Uterus (tissue), 2 donors: ENCODE data around the gene IGLON5.

Experiments used
- CTCF ChIP-seq, 4 experiments: fragments of 200-600 bp in 2 of 4; fragments of 450-650 bp in 2 of 4; sonication (generic) in 2 of 4; IDR thresholded peaks; one replicate each; pipeline ENCODE4 v1.5.1; 2016 to 2019; ENCODE audit warnings: antibody characterized with exemption in 4 of 4, mild to moderate bottlenecking in 2 of 4, moderate library complexity in 1 of 4
- POLR2A ChIP-seq, 2 donors: fragments of 450-650 bp; IDR thresholded peaks; one replicate each; pipeline ENCODE4 v1.6.1; 2016; ENCODE audit warnings: antibody characterized with exemption in 2 of 2, mild to moderate bottlenecking in 1 of 2, moderate library complexity in 1 of 2

GRCh38 chr19:51338563-51339312 lies 27.3 kb downstream of the IGLON5 start:
- TF ChIP-seq CTCF (IDR thresholded peaks at IDR 0.05) (peak; percentile 82 to 92 (median 88)), POLR2A (IDR thresholded peaks at IDR 0.05) (no peak)
